NCI-H2196 treated with DMSO at 0.1 percent for 48 hours (cell line): Measurements from ENCODE around the gene TNNT1.
A peak's percentile ranks its signal among the peaks of the same experiment; 100 is the strongest.
"Not testable (repeated sequence)": the region's sequence is repeated elsewhere in the genome, so short reads cannot be mapped to it uniquely, and the experiment has no call there.

Experiments
- DNase-seq: peaks from one replicate; lab custom pipeline; 2025; ENCODE audit not compliant: unreplicated experiment; lab: John Stamatoyannopoulos, UW

The TNNT1 gene

GRCh38 chr19:55169136-55169535, 20.1 kb upstream of the TNNT1 start:
- DNase-seq: no peak

- peak; percentile 98 for DNase-seq
Observed at GRCh38 chr19:55166530-55167268, 17.7 kb upstream of the TNNT1 start, which contains the start of gene DNAAF3. Gene DNAAF3 (minus strand): TSS chr19:55166613. CDS start chr19:55166413, 200 bp downstream.

GRCh38 chr19:55165952-55166529, 17.0 kb upstream of the TNNT1 start:
- DNase-seq: peak; percentile 77

- no peak for DNase-seq
Observed at GRCh38 chr19:55161571-55162322, 12.7 kb upstream of the TNNT1 start.

GRCh38 chr19:55160986-55161365, 12.0 kb upstream of the TNNT1 start:
- no peak for DNase-seq

GRCh38 chr19:55160128-55160985, 11.4 kb upstream of the TNNT1 start:
- DNase-seq: peak; percentile 97

GRCh38 chr19:55158848-55159749, 10.1 kb upstream of the TNNT1 start:
- no peak for DNase-seq

GRCh38 chr19:55158423-55158822, 9.4 kb upstream of the TNNT1 start:
- DNase-seq: no peak

GRCh38 chr19:55157064-55157908, 8.3 kb upstream of the TNNT1 start, which contains the start of gene TNNI3:
Gene TNNI3 (minus strand): TSS chr19:55157732. CDS start chr19:55157589, 143 bp downstream.
- no peak for DNase-seq

GRCh38 chr19:55156202-55157063, 7.4 kb upstream of the TNNT1 start:
- peak; percentile 90 for DNase-seq

- not testable (repeated sequence) for DNase-seq
Observed at GRCh38 chr19:55155784-55156183, 6.8 kb upstream of the TNNT1 start.

GRCh38 chr19:55153652-55154264, 4.8 kb upstream of the TNNT1 start:
- DNase-seq: no peak

- no peak for DNase-seq
Observed at GRCh38 chr19:55152017-55152416, 3.0 kb upstream of the TNNT1 start.

GRCh38 chr19:55147545-55148251, 1.3 kb downstream of the TNNT1 start:
- DNase-seq: no peak

GRCh38 chr19:55146705-55147273, 2.2 kb downstream of the TNNT1 start:
- peak; percentile 82 for DNase-seq

GRCh38 chr19:55146078-55146704, 2.8 kb downstream of the TNNT1 start:
- peak; percentile 70 for DNase-seq
